Trophoblast cell (in vitro differentiated cells and primary cell): ENCODE data around the gene TMEM234.

Experiments used
- DNase-seq, 2 donors: peaks; one replicate each; pipeline ENCODE4 v3.0.0-alpha.2; 2016
- H2AFZ ChIP-seq: 2 replicates; pipeline ENCODE4 v1.6.1; 2013; ENCODE audit warnings: low read length, moderate library complexity, mild to moderate bottlenecking; ENCODE audit not compliant: insufficient read depth, poor library complexity
- H2AK5ac ChIP-seq: 2 replicates; pipeline ENCODE4 v1.6.1; 2013; ENCODE audit warnings: mild to moderate bottlenecking, low read length
- H2BK120ac ChIP-seq: 2 replicates; pipeline ENCODE4 v1.6.1; 2013; ENCODE audit warnings: low read length, mild to moderate bottlenecking, moderate library complexity; ENCODE audit not compliant: insufficient read depth, poor library complexity
- H2BK12ac ChIP-seq: 2 replicates; pipeline ENCODE4 v1.6.1; 2013; ENCODE audit warnings: mild to moderate bottlenecking, low read length, moderate library complexity
- H2BK5ac ChIP-seq: 2 replicates; pipeline ENCODE4 v1.6.1; 2013; ENCODE audit warnings: low read length, low read depth, moderate library complexity, mild to moderate bottlenecking; ENCODE audit not compliant: poor library complexity
- H3K14ac ChIP-seq: 2 replicates; pipeline ENCODE4 v1.6.1; 2013; ENCODE audit warnings: mild to moderate bottlenecking, low read length
- H3K18ac ChIP-seq: 2 replicates; pipeline ENCODE4 v1.6.1; 2013; ENCODE audit warnings: mild to moderate bottlenecking, low read length
- H3K23ac ChIP-seq: 2 replicates; pipeline ENCODE4 v1.6.1; 2013; ENCODE audit warnings: low read length
- H3K27ac ChIP-seq: 2 replicates; pipeline ENCODE4 v1.5.1; 2013; ENCODE audit warnings: low read depth, mild to moderate bottlenecking, inconsistent platforms, low read length, moderate library complexity
- H3K27me3 ChIP-seq: 2 replicates; pipeline ENCODE4 v1.6.1; 2013; ENCODE audit warnings: inconsistent platforms, mild to moderate bottlenecking, low read length, moderate library complexity; ENCODE audit not compliant: insufficient read depth
- H3K36me3 ChIP-seq, 2 experiments: 1 replicate in 1 of 2; 2 replicates in 1 of 2; pipeline ENCODE4 v1.6.1; 2013; ENCODE audit warnings: low read length in 2 of 2, mild to moderate bottlenecking in 2 of 2, moderate library complexity in 1 of 2; ENCODE audit not compliant: insufficient read depth in 2 of 2, control insufficient read depth in 1 of 2
- H3K4ac ChIP-seq: 2 replicates; pipeline ENCODE4 v1.6.1; 2013; ENCODE audit warnings: low read depth, mild to moderate bottlenecking, low read length, moderate library complexity
- H3K4me1 ChIP-seq, 2 experiments: 1 replicate in 1 of 2; 2 replicates in 1 of 2; pipeline ENCODE4 v1.6.1; 2013; ENCODE audit warnings: low read length in 2 of 2, mild to moderate bottlenecking in 2 of 2, moderate library complexity in 1 of 2; ENCODE audit not compliant: insufficient read depth in 2 of 2, control insufficient read depth in 1 of 2
- H3K4me2 ChIP-seq: 2 replicates; pipeline ENCODE4 v1.6.1; 2013; ENCODE audit warnings: inconsistent platforms, mild to moderate bottlenecking, low read length, moderate library complexity
- H3K4me3 ChIP-seq: 2 replicates; pipeline ENCODE4 v1.5.1; 2013; ENCODE audit warnings: mild to moderate bottlenecking, low read depth, low read length, inconsistent platforms
- H3K79me1 ChIP-seq: one replicate; pipeline ENCODE4 v1.6.1; 2013; ENCODE audit warnings: low read length
- H3K79me2 ChIP-seq: 2 replicates; pipeline ENCODE4 v1.6.1; 2013; ENCODE audit warnings: low read length, mild to moderate bottlenecking; ENCODE audit not compliant: control insufficient read depth, insufficient read depth, poor library complexity
- H3K9ac ChIP-seq: 2 replicates; pipeline ENCODE4 v1.6.1; 2013; ENCODE audit warnings: mild to moderate bottlenecking, low read length
- H3K9me3 ChIP-seq: 2 replicates; pipeline ENCODE4 v1.6.1; 2013; ENCODE audit warnings: low read depth, mild to moderate bottlenecking, control low read depth, inconsistent platforms, low read length; ENCODE audit not compliant: insufficient read depth
- H4K12ac ChIP-seq: 2 replicates; pipeline ENCODE4 v1.6.1; 2013; ENCODE audit warnings: low read depth, mild to moderate bottlenecking, low read length, moderate library complexity
- H4K8ac ChIP-seq: 2 replicates; pipeline ENCODE4 v1.6.1; 2013; ENCODE audit warnings: low read depth, mild to moderate bottlenecking, low read length, moderate library complexity
- H4K91ac ChIP-seq: one replicate; pipeline ENCODE4 v1.6.1; 2013; ENCODE audit warnings: low read depth, mild to moderate bottlenecking, low read length, moderate library complexity
- WGBS: extraction: QIAGEN DNeasy Blood & Tissue Kit; methylation state at CpG from one replicate; pipeline ENCODE4 v1.1.7; 2013; ENCODE audit warnings: missing lambda C conversion rate; ENCODE audit not compliant: insufficient read length, insufficient coverage; ENCODE audit errors: extremely low coverage; 5-methylcytosine and 5-hydroxymethylcytosine counted together

The TMEM234 gene

GRCh38 chr1:32194984-32195383 is 27.2 kb downstream of the TMEM234 start:
- Histone ChIP-seq H3K9ac (no peak overlapping the region), H3K79me1 (no peaks in the 10 kb centered on the region), H2BK12ac (no peak overlapping the region), H3K27me3 (no peaks in the 10 kb centered on the region), H3K9me3 (no peaks in the 10 kb centered on the region), H3K23ac (no peak overlapping the region), H3K4me1 (no peaks in the 10 kb centered on the region), H3K36me3 (peaks cover 66 to 77% of the 10 kb centered on the region in 2 experiments), H3K27ac (no peak overlapping the region), H4K91ac (no peak overlapping the region), H3K14ac (no peak overlapping the region), H2BK120ac (no peak overlapping the region), H3K4me3 (no peak overlapping the region), H3K4me2 (no peak overlapping the region), H4K8ac (no peak overlapping the region), H2BK5ac (no peak overlapping the region), H3K4ac (no peak overlapping the region), H3K79me2 (no peaks in the 10 kb centered on the region), H4K12ac (no peak overlapping the region), H2AK5ac (no peak overlapping the region), H3K18ac (no peak overlapping the region), H2AFZ (no peak overlapping the region)
- DNase-seq = no peak
- no CpG with 5 or more reads among the region's 6 CpGs for WGBS

- H4K12ac ChIP-seq = no peak overlapping the region
- no peak overlapping the region for H2BK5ac ChIP-seq
- peaks cover 1% of the 10 kb centered on the region for H3K9me3 ChIP-seq
- H2BK120ac ChIP-seq = no peak overlapping the region
- H3K27ac ChIP-seq = no peak overlapping the region
- no peak overlapping the region for H3K4ac ChIP-seq
- H3K4me3 ChIP-seq = no peak overlapping the region
- DNase-seq = no peak
- peaks cover 80 to 93% of the 10 kb centered on the region in 2 experiments for H3K36me3 ChIP-seq
- H4K8ac ChIP-seq = no peak overlapping the region
- H3K18ac ChIP-seq = no peak overlapping the region
- no peaks in the 10 kb centered on the region for H3K27me3 ChIP-seq
- H2AK5ac ChIP-seq = no peak overlapping the region
- no peaks in the 10 kb centered on the region for H3K79me2 ChIP-seq
- no peak overlapping the region for H4K91ac ChIP-seq
- no CpG with 5 or more reads among the region's 8 CpGs for WGBS
- H3K4me1 ChIP-seq = no peaks in the 10 kb centered on the region
- H3K79me1 ChIP-seq = no peaks in the 10 kb centered on the region
- no peak overlapping the region for H2BK12ac ChIP-seq
- H3K23ac ChIP-seq = no peak overlapping the region
- no peak overlapping the region for H3K9ac ChIP-seq
- H3K14ac ChIP-seq = no peak overlapping the region
- H3K4me2 ChIP-seq = no peak overlapping the region
- no peak overlapping the region for H2AFZ ChIP-seq
Measured at GRCh38 chr1:32192220-32192948, 29.8 kb downstream of the TMEM234 start.

GRCh38 chr1:32187850-32188249 is 34.3 kb downstream of the TMEM234 start:
- Histone ChIP-seq H3K79me2 (no peaks in the 10 kb centered on the region), H2BK12ac (no peak overlapping the region), H2BK5ac (no peak overlapping the region), H3K23ac (no peak overlapping the region), H3K4ac (no peak overlapping the region), H3K14ac (no peak overlapping the region), H4K91ac (no peak overlapping the region), H2AK5ac (no peak overlapping the region), H4K12ac (no peak overlapping the region), H3K4me1 (no peaks in the 10 kb centered on the region), H3K4me2 (no peak overlapping the region), H3K79me1 (no peaks in the 10 kb centered on the region), H3K9me3 (peaks cover 2% of the 10 kb centered on the region), H3K27ac (no peak overlapping the region), H4K8ac (no peak overlapping the region), H3K27me3 (no peaks in the 10 kb centered on the region), H3K36me3 (peaks cover 54 to 71% of the 10 kb centered on the region in 2 experiments), H3K4me3 (no peak overlapping the region), H3K18ac (no peak overlapping the region), H2BK120ac (no peak overlapping the region), H3K9ac (no peak overlapping the region), H2AFZ (no peak overlapping the region)
- no CpG with 5 or more reads among the region's 9 CpGs for WGBS
- no peak for DNase-seq

GRCh38 chr1:32186491-32186890 is 35.7 kb downstream of the TMEM234 start:
- Histone ChIP-seq H3K36me3 (peaks cover 48 to 65% of the 10 kb centered on the region in 2 experiments), H3K4me2 (no peak overlapping the region), H3K79me1 (no peaks in the 10 kb centered on the region), H2BK5ac (no peak overlapping the region), H2BK120ac (no peak overlapping the region), H3K23ac (no peak overlapping the region), H2BK12ac (no peak overlapping the region), H3K79me2 (no peaks in the 10 kb centered on the region), H2AFZ (no peak overlapping the region), H3K9me3 (peaks cover 2% of the 10 kb centered on the region), H4K91ac (no peak overlapping the region), H3K9ac (no peak overlapping the region), H3K27me3 (no peaks in the 10 kb centered on the region), H3K4me1 (peaks cover 0 to 3% of the 10 kb centered on the region in 2 experiments), H3K14ac (no peak overlapping the region), H3K4ac (no peak overlapping the region), H3K18ac (no peak overlapping the region), H3K4me3 (no peak overlapping the region), H2AK5ac (no peak overlapping the region), H4K8ac (no peak overlapping the region), H4K12ac (no peak overlapping the region), H3K27ac (no peak overlapping the region)
- no peak for DNase-seq
- no CpG with 5 or more reads among the region's 2 CpGs for WGBS
